Bone marrow (tissue), 2 donors: ENCODE data around the gene CLDN2.

ENCODE experiments used
- DNase-seq, 2 donors: peaks; one replicate each; lab custom pipeline; 2025; lab: John Stamatoyannopoulos, UW

CLDN2 gene

GRCh38 chrX:106921637-106922036 is 1.4 kb downstream of the CLDN2 start:
- no peak for DNase-seq

- no peak for DNase-seq
Measured at GRCh38 chrX:106927023-106927422, 6.8 kb downstream of the CLDN2 start.

GRCh38 chrX:106927700-106928099 is 7.5 kb downstream of the CLDN2 start:
- no peak for DNase-seq

GRCh38 chrX:106928227-106928626 is 8.0 kb downstream of the CLDN2 start:
- DNase-seq: no peak

- no peak for DNase-seq
Measured at GRCh38 chrX:106931831-106932491, 11.8 kb downstream of the CLDN2 start.

- no peak for DNase-seq
Measured at GRCh38 chrX:106932492-106932923, 12.3 kb downstream of the CLDN2 start.

- no peak for DNase-seq
Measured at GRCh38 chrX:106932960-106933537, 12.8 kb downstream of the CLDN2 start.

- no peak for DNase-seq
Measured at GRCh38 chrX:106933538-106933961, 13.3 kb downstream of the CLDN2 start.

- no peak for DNase-seq
Measured at GRCh38 chrX:106935175-106935574, 15.0 kb downstream of the CLDN2 start.

GRCh38 chrX:106936246-106936645 is 16.0 kb downstream of the CLDN2 start:
- DNase-seq: no peak

GRCh38 chrX:106939566-106939965 is 19.4 kb downstream of the CLDN2 start:
- no peak for DNase-seq

- DNase-seq: no peak
Measured at GRCh38 chrX:106940068-106940467, 19.9 kb downstream of the CLDN2 start.

GRCh38 chrX:106946464-106946863 is 26.3 kb downstream of the CLDN2 start:
- DNase-seq: no peak

GRCh38 chrX:106948641-106949040 is 28.4 kb downstream of the CLDN2 start:
- DNase-seq: no peak

GRCh38 chrX:106949366-106949765 is 29.2 kb downstream of the CLDN2 start:
- no peak for DNase-seq

GRCh38 chrX:106950381-106950780 is 30.2 kb downstream of the CLDN2 start:
- no peak for DNase-seq

- DNase-seq: no peak
Measured at GRCh38 chrX:106951230-106951629, 31.0 kb downstream of the CLDN2 start.

- DNase-seq: no peak
Measured at GRCh38 chrX:106952089-106952488, 31.9 kb downstream of the CLDN2 start.

GRCh38 chrX:106952538-106952937 is 32.3 kb downstream of the CLDN2 start:
- DNase-seq: no peak

- DNase-seq: no peak
Measured at GRCh38 chrX:106952988-106953387, 32.8 kb downstream of the CLDN2 start.

- no peak for DNase-seq
Measured at GRCh38 chrX:106954041-106954440, 33.8 kb downstream of the CLDN2 start.

GRCh38 chrX:106955004-106955772 is 35.0 kb downstream of the CLDN2 start:
- DNase-seq: no peak

GRCh38 chrX:106957856-106958255 is 37.7 kb downstream of the CLDN2 start:
- no peak for DNase-seq
